ENCODE measurements around the gene CYP4F2.
"Not testable (repeated sequence)": the region's sequence is repeated elsewhere in the genome, so short reads cannot be mapped to it uniquely, and the experiment has no call there.

The CYP4F2 gene

GRCh38 chr19:15891434-15891833, 6.4 kb downstream of the CYP4F2 start:
- DNase-seq (ENCODE audit: low read depth), result no peak
- no peak overlapping the region for H3K4me3 ChIP-seq (ENCODE audit: low read depth, low read length)
- TF ChIP-seq CTCF (IDR thresholded peaks at IDR 0.05; ENCODE audit: control insufficient read depth, extremely low read depth, insufficient read depth), result no peak

DNA sequence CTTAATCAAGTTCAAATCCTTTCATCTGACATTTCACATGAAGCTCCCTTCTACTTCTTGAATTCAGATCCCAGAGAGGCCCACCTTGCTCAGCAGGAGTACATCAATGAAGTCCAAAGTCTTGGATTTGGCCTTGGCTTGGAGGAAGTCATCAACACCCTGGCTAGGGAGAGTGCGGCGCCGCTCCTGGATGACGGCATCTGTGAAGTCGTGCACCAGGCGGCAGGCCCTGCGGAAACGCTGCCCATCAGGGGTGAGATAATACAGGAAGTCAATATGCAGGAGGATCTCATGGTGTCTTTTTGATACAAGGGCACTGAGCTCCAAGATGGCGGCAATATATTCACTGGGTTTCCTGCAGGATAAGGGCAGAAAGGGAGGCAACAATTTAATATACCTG, 8.5 kb downstream of the CYP4F2 start:
- H3K4me3 ChIP-seq (ENCODE audit: low read depth, low read length); DNase-seq (ENCODE audit: low read depth): not testable (repeated sequence)

DNA sequence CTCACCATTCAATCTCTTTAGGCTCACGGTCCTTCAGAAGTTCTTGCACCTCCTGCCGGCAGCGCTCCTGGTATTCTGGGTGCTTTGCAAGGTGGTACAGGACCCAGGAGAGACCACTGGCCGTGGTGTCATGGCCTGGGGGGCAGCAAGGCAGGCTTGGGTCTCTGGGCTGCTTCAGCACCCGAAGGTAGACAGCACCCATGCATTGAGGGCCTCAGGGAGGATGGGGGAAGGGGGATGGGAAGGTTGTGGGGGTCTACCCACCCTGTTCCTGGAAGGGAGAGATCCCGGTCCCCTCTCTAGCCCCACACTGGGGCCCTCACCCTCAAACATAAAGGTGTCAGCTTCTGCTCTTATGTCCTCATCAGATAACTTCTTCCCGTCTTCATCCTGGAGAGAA, 12.0 kb downstream of the CYP4F2 start:
- H3K4me3 ChIP-seq (ENCODE audit: low read depth, low read length), result no peak overlapping the region
- TF ChIP-seq CTCF (IDR thresholded peaks at IDR 0.05; ENCODE audit: control insufficient read depth, extremely low read depth, insufficient read depth), result no peak
- no peak for DNase-seq (ENCODE audit: low read depth)

- no peak for DNase-seq (ENCODE audit: low read depth)
- TF ChIP-seq CTCF (IDR thresholded peaks at IDR 0.05; ENCODE audit: control insufficient read depth, extremely low read depth, insufficient read depth), result no peak
- H3K4me3 ChIP-seq (ENCODE audit: low read depth, low read length), result no peak overlapping the region
These were observed 12.7 kb downstream of the CYP4F2 start for GRCh38 chr19:15885167-15885566.

DNA sequence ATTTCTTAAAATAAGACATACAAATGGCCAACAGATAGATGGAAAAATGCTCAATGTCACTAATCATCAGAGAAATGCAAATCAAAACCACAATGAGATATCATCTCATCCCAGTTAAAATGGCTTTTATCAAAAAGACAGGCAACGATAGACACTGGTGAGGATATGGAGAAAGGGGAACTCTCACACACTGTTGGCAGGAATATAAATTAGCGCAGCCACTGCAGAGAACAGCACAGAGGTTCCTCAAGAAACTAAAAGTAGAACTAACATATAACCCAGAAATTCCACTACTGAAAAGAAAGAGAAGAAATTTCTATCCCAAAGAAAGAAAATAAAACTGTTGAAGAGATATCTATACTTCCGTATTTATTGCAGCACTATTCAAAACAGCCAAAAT, 14.5 kb downstream of the CYP4F2 start:
- not testable (repeated sequence) for H3K4me3 ChIP-seq (ENCODE audit: low read depth, low read length); DNase-seq (ENCODE audit: low read depth)

DNA sequence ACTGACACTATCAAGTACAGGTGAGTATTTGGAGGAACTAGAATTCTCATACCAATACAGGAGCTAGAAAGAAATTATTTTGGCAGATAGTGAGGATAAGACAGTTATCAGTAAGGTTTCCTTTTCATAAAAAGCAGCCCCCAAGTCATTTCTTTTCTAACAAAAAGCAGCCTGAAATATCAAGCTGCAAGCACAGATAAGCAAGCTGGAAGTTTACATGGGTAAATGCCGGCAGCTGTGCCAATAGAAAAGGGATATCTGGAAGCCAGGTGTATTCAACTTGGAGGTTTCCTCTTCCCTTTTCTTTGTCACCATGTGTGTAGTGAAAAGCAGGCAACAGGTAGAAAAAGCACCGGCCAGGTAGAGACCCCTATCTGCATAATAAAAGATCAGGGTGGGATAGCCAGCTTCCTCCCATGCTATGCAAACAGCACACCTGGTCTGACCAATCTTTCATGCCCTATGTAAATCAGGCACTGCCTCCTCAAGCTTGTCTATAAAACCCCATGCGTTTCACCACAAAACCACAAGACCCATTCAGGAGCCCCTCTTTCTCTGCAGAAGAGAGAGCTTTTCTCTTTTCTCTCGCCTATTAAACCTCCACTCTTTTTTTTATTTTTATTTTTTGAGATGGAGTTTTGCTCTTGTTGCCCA, 22.9 kb downstream of the CYP4F2 start:
- no peak for TF ChIP-seq CTCF (IDR thresholded peaks at IDR 0.05; ENCODE audit: control insufficient read depth, extremely low read depth, insufficient read depth)
- no peak overlapping the region for H3K4me3 ChIP-seq (ENCODE audit: low read depth, low read length)
- no peak for DNase-seq (ENCODE audit: low read depth)

GRCh38 chr19:15873771-15874170, 24.1 kb downstream of the CYP4F2 start:
- DNase-seq (ENCODE audit: low read depth); H3K4me3 ChIP-seq (ENCODE audit: low read depth, low read length): not testable (repeated sequence)

DNA sequence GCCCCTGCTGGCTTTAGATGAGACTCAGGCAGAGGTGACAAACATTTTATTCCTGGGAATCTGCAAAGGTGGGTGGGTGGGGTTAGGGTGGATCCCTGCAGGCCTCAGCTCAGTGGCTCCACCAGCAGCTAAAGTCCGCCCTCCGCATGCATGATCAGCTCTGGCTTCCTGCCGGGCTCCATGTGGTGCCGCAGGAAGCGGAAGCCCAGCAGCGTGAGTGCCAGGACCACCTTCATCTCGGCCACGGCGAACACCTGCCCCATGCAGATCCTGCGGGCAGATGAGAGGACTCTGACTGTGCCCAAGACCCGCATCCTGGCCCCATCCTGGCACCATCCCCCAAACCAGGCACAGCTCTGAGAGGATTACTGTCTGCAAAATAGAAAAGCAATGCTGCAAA, 26.3 kb downstream of the CYP4F2 start:
- DNase-seq (ENCODE audit: low read depth), result no peak
- no peak for TF ChIP-seq CTCF (IDR thresholded peaks at IDR 0.05; ENCODE audit: control insufficient read depth, extremely low read depth, insufficient read depth)
- H3K4me3 ChIP-seq (ENCODE audit: low read depth, low read length), result no peak overlapping the region

GRCh38 chr19:15869873-15870272, 28.0 kb downstream of the CYP4F2 start:
- DNase-seq (ENCODE audit: low read depth), result no peak
- peak overlapping the region; percentile 15; the same call in 1 of the 2 replicates for H3K4me3 ChIP-seq (ENCODE audit: low read depth, low read length)
- no peak for TF ChIP-seq CTCF (IDR thresholded peaks at IDR 0.05; ENCODE audit: control insufficient read depth, extremely low read depth, insufficient read depth)
